Measurements from ENCODE around the gene TAC3. TPM values are rescaled to one million over a fixed set of nuclear protein-coding genes. Genes with fewer than 3 reads are reported as not detected.
A peak's percentile ranks its signal among the peaks of the same experiment; 100 is the strongest.

The TAC3 gene
- total RNA-seq (2021; fragmentation: NEBNext Ultra II Directional; extraction: Animal tissue kit (Norgen Biotek cat#: 25700)) (9.7 and 11.7 TPM in 2 replicates), polyA plus RNA-seq (2011; rRNA removed) (36.0 and 45.3 TPM in 2 replicates), polyA minus RNA-seq (2011; rRNA and poly(A)+ RNA removed) (7.7 and 10.6 TPM in 2 replicates)
- 28.1 TPM for polyA plus RNA-seq (2011; cell fraction: cytosol; rRNA removed)
- polyA plus RNA-seq (2011; cell fraction: nucleus; rRNA removed): 16.1 TPM
- polyA plus RNA-seq (2012, experiment 1 of 2): 15.3 to 22.7 TPM (median 21.1 TPM) in 4 replicates
- 23.8 TPM for polyA plus RNA-seq (2012, experiment 2 of 2)
- 13.4 TPM for polyA plus RNA-seq (2013, experiment 1 of 2)
- polyA plus RNA-seq (2013, experiment 2 of 2): 17.0 TPM
- polyA minus RNA-seq (2011; cell fraction: cytosol; rRNA and poly(A)+ RNA removed): 6.9 TPM
- polyA minus RNA-seq (2011; cell fraction: nucleus; rRNA and poly(A)+ RNA removed): 4.3 TPM
- long read RNA-seq, experiment 1, transcript TAC3-209 (7 exons, 816 nt): major isoform, 10 of 10 reads
- long read RNA-seq, experiment 1, partial matches to known transcripts: 0 of 10 reads
- long read RNA-seq, experiment 1, other reads (novel, unspliced or antisense): 0 of 10 reads
- long read RNA-seq, experiment 2, transcript TAC3-209 (7 exons, 816 nt): major isoform, 7 of 9 reads
- long read RNA-seq, experiment 2, partial matches to known transcripts: 1 of 9 reads
- long read RNA-seq, experiment 2, other reads (novel, unspliced or antisense): 1 of 9 reads

- Histone ChIP-seq H3K9me3 (ENCODE audit: insufficient read depth in 2 of 2, low read depth in 1 of 2, low read length in 1 of 2) (no peaks in the 10 kb centered on the region), H3K27me3 (replicated peaks in 1 of 4; ENCODE audit: control insufficient read depth in 3 of 4, extremely low read depth in 1 of 4, insufficient read depth in 3 of 4, low read length in 3 of 4) (no peaks in the 10 kb centered on the region), H2BK20ac (ENCODE audit: low read length) (no peak within 1 kb of the TSS), H3K4ac (replicated peaks; ENCODE audit: insufficient read length, low read depth, low read length) (no peak within 1 kb of the TSS), H3K4me3 (ENCODE audit: extremely low read depth in 1 of 4, insufficient read depth in 2 of 4, low read depth in 3 of 4, low read length in 4 of 4) (peak within 1 kb of the TSS; percentile 1 to 48 (median 23); a peak in 5 of 8 replicates), H3K4me2 (ENCODE audit: insufficient read depth in 1 of 2, low read depth in 2 of 2, low read length in 2 of 2) (peak within 1 kb of the TSS; percentile 44 to 47; a peak in 3 of 4 replicates), H3K14ac (ENCODE audit: insufficient read length) (peak within 1 kb of the TSS; percentile 22), H2BK15ac (ENCODE audit: low read length) (no peak within 1 kb of the TSS; the same call in 1 of the 2 replicates), H3K79me2 (ENCODE audit: control insufficient read depth in 1 of 2, insufficient read depth in 2 of 2, low read length in 2 of 2) (no peaks in the 10 kb centered on the region), H4K91ac (replicated peaks; ENCODE audit: insufficient read length, low read length) (peak within 1 kb of the TSS; percentile 80), H2BK120ac (replicated peaks; ENCODE audit: low read depth, low read length) (peak within 1 kb of the TSS; percentile 43), H3K56ac (replicated peaks; ENCODE audit: insufficient read length, low read depth, low read length) (peak within 1 kb of the TSS; percentile 12), H3K23ac (ENCODE audit: insufficient read length) (no peak within 1 kb of the TSS), H3K79me1 (ENCODE audit: low read depth, low read length) (no peaks in the 10 kb centered on the region), H2AFZ (ENCODE audit: low read length) (0 out of 2 replicates have a peak within 1 kb of the TSS, but pooled peaks have one; percentile 52), H2BK12ac (ENCODE audit: low read depth, low read length) (0 out of 2 replicates have a peak within 1 kb of the TSS, but pooled peaks have one; percentile 55), H3K36me3 (ENCODE audit: control insufficient read depth in 2 of 4, insufficient read depth in 4 of 4, low read length in 3 of 4) (no peaks in the 10 kb centered on the region; a peak in 1 of 8 replicates), H3K18ac (ENCODE audit: extremely low read depth, low read length) (peak within 1 kb of the TSS; percentile 26; the same call in 1 of the 2 replicates), H3K27ac (ENCODE audit: low read depth, low read length) (no peak within 1 kb of the TSS), H2BK5ac (ENCODE audit: low read depth, low read length) (peak within 1 kb of the TSS; percentile 12; the same call in 1 of the 2 replicates), H4K20me1 (replicated peaks in 1 of 2; ENCODE audit: control insufficient read depth in 1 of 2, insufficient read depth in 2 of 2, low read length in 2 of 2) (no peaks in the 10 kb centered on the region), H4K5ac (ENCODE audit: insufficient read length, low read depth, low read length) (peak within 1 kb of the TSS; percentile 62), H3K4me1 (replicated peaks in 1 of 4; ENCODE audit: control insufficient read depth in 3 of 4, insufficient read depth in 4 of 4, low read length in 3 of 4) (peaks cover 4 to 10% (median 6%) of the 10 kb centered on the region in 4 experiments), H3K9ac (replicated peaks in 1 of 4; ENCODE audit: extremely low read depth in 1 of 4, low read depth in 3 of 4, low read length in 3 of 4) (no peak within 1 kb of the TSS; a peak in 1 of 7 replicates), H3K23me2 (ENCODE audit: low read depth, low read length) (no peaks in the 10 kb centered on the region; the same call in 1 of the 2 replicates), H4K8ac (ENCODE audit: extremely low read depth, insufficient read depth, low read length) (peak within 1 kb of the TSS; percentile 85), H2AK5ac (ENCODE audit: low read depth, low read length) (no peak within 1 kb of the TSS)
- ChIA-PET POLR2A (ENCODE audit: partially characterized antibody) (interaction anchor here (0.5 to 2.2 kb wide), 11 partner anchors 9 to 96 kb away, joined by 3 to 5 read pairs (median 4); partner anchors contain the start of genes MYO1A, NAB2 and STAT6), CTCF (ENCODE audit: partially characterized antibody) (interaction anchor here (1.0 to 10.1 kb wide), 15 partner anchors 11 to 160 kb away, joined by 3 to 95 read pairs (median 9); partner anchors contain the start of genes STAT6 and ZBTB39)
- FAIRE-seq (peak; percentile 28), DNase-seq (ENCODE audit: low read depth in 1 of 2, low spot score in 2 of 2) (no peak)
- TF ChIP-seq POLR2A (IDR thresholded peaks at IDR 0.05; ENCODE audit: control extremely low read depth in 1 of 2, low read depth in 2 of 2, low read length in 2 of 2) (0 out of 3 replicates have a peak, but pooled peaks of 1 of the 2 experiments have one; percentile 25), JUN (IDR thresholded peaks at IDR 0.05; ENCODE audit: low read depth, low read length) (no peak), TAF1 (IDR thresholded peaks at IDR 0.05; ENCODE audit: low read depth, low read length) (peak; percentile 45; the same call in 1 of the 2 replicates)
- WGBS, 2 experiments (ENCODE audit: extremely low coverage in 1 of 2, insufficient coverage in 1 of 2, insufficient read length in 1 of 2, insufficient replicate concordance in 2 of 2, low coverage in 1 of 2, low lambda C conversion rate in 2 of 2, missing lambda C conversion rate in 1 of 2): 65% methylated on average over 5 of the region's 6 CpGs; no CpG with 5 or more reads in 1 of the 2 experiments
Observed at GRCh38 chr12:57016348-57016747, at the start of gene TAC3. TAC3 (minus strand) TSS chr12:57016529; CDS start chr12:57015797, 732 bp downstream.

Measured in H1 (cell line).